Measurements from ENCODE around the gene IL17REL. TPM values are rescaled to one million over a fixed set of nuclear protein-coding genes. Genes with fewer than 3 reads are reported as not detected.

Gene IL17REL
- total RNA-seq, 2 donors from 2014 or later: 0.15 TPM; not detected in 1

DNA sequence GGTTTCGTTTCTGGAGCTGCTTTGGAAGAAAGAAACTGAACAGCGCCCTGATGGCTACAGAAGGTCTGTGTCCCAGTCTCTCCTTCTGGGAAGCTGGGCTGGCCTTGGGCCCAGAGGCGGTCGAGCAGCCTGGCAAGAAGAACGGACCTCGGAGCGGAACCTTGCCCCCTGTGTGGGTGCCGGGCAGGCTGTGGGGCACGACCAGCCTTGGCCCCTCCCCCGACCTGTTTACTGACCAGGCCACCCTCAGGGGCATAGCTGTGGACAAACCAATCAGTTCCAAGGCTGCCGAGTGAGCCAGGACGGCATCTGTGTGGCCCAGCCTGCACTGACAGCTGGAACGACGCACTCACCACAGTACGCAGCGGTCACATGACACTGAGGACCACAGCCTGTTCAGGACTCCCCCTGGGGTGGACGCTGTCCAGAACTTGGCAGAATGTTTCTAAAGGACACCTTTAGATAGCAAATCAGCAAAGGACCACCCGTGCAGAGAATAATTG, 44.8 kb downstream of the IL17REL start:
- H3K4me1 Mint-ChIP-seq: peaks cover 4% of the 10 kb centered on the region
- peak; percentile 48 for DNase-seq
- Histone ChIP-seq H3K27ac (ENCODE audit: low read depth, low read length) (no peak overlapping the region), H3K4me3 (ENCODE audit: low read length) (no peak overlapping the region), H3K9ac (ENCODE audit: extremely low read depth, low read length, poor library complexity, severe bottlenecking) (no peak overlapping the region), H3K27me3 (ENCODE audit: control insufficient read depth, insufficient read depth, low read length, poor library complexity, severe bottlenecking) (peaks cover 32% of the 10 kb centered on the region), H3K36me3 (ENCODE audit: control insufficient read depth, insufficient read depth, low read length) (peaks cover 15% of the 10 kb centered on the region), H3K9me3 (ENCODE audit: control insufficient read depth, low read length) (no peaks in the 10 kb centered on the region), H3K4me1 (ENCODE audit: control insufficient read depth, insufficient read depth, low read length) (peaks cover 3% of the 10 kb centered on the region)
- peaks cover 9% of the 10 kb centered on the region for H3K36me3 Mint-ChIP-seq (ENCODE audit: low read depth)
- H3K4me3 Mint-ChIP-seq: no peak overlapping the region
- TF ChIP-seq, protein P1, sequence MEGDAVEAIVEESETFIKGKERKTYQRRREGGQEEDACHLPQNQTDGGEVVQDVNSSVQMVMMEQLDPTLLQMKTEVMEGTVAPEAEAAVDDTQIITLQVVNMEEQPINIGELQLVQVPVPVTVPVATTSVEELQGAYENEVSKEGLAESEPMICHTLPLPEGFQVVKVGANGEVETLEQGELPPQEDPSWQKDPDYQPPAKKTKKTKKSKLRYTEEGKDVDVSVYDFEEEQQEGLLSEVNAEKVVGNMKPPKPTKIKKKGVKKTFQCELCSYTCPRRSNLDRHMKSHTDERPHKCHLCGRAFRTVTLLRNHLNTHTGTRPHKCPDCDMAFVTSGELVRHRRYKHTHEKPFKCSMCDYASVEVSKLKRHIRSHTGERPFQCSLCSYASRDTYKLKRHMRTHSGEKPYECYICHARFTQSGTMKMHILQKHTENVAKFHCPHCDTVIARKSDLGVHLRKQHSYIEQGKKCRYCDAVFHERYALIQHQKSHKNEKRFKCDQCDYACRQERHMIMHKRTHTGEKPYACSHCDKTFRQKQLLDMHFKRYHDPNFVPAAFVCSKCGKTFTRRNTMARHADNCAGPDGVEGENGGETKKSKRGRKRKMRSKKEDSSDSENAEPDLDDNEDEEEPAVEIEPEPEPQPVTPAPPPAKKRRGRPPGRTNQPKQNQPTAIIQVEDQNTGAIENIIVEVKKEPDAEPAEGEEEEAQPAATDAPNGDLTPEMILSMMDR (conservative IDR thresholded peaks at IDR 0.05): no peak
- peaks cover 8% of the 10 kb centered on the region for H3K27me3 Mint-ChIP-seq (ENCODE audit: insufficient read depth)
- 82 to 83% methylated on average over 7 to 18 of the region's 18 CpGs for WGBS, 2 experiments (ENCODE audit: insufficient coverage in 1 of 2, insufficient read length in 1 of 2)
- H3K9me3 Mint-ChIP-seq: no peaks in the 10 kb centered on the region
- no peak overlapping the region for H3K27ac Mint-ChIP-seq

DNA sequence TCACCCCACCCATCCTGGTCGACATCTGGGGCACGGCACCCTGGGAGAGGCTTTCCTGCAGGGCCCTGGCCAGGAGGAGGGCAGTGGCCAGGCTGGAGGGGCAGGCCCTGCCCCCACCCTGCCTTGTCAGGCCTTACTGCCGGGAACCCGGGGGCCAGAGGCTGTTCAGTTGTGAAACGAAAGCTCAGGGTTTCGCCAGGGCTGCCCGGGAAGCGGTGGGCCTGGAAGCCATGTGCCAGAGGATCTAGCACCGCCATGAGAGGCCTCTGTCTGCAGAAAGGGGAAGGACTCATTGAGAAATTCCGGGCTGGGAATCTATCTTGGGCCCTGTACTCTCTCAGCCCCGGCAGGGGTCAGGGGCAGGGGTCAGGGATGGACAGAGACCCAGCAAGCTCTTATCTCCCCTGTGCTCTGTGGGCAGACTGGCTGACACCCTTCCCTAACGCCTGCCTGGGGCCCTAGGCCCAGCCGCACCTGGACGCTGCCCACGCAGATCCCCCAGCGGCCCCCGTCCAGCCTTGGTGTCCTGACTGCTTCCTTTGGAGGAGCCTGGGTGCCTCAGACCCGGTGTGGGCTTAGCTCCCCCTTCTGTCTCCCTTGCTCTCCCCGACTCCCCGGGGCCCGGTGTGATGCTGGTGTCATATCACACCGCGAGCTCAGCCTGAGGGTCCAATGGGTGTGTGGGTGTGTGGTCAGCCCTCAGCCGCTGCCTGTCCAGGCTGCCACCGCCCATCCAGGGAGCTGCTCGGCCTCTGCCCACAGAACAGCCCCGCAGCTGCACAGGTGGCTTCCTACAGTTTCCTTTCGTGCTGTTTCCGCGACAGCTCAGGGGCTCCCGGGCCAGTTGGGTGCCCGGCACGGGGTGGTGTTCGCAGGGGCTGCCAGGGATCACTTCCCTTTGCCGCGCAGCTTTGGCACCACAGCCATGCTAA, 45.5 kb downstream of the IL17REL start:
- no peak overlapping the region for H3K9ac ChIP-seq (ENCODE audit: extremely low read depth, low read length, poor library complexity, severe bottlenecking)
- Mint-ChIP-seq H3K36me3 (ENCODE audit: low read depth) (peaks cover 9% of the 10 kb centered on the region), H3K4me1 (peaks cover 4% of the 10 kb centered on the region), H3K9me3 (no peaks in the 10 kb centered on the region), H3K4me3 (no peak overlapping the region), H3K27ac (no peak overlapping the region), H3K27me3 (ENCODE audit: insufficient read depth) (peaks cover 8% of the 10 kb centered on the region)
- H3K36me3 ChIP-seq (ENCODE audit: control insufficient read depth, insufficient read depth, low read length): peaks cover 18% of the 10 kb centered on the region
- H3K4me3 ChIP-seq (ENCODE audit: low read length): no peak overlapping the region
- H3K4me1 ChIP-seq (ENCODE audit: control insufficient read depth, insufficient read depth, low read length): peaks cover 6% of the 10 kb centered on the region
- DNase-seq: peak; percentile 63
- H3K9me3 ChIP-seq (ENCODE audit: control insufficient read depth, low read length): no peaks in the 10 kb centered on the region
- H3K27ac ChIP-seq (ENCODE audit: low read depth, low read length): no peak overlapping the region
- H3K27me3 ChIP-seq (ENCODE audit: control insufficient read depth, insufficient read depth, low read length, poor library complexity, severe bottlenecking): peaks cover 25% of the 10 kb centered on the region
- TF ChIP-seq, protein P1 (conservative IDR thresholded peaks at IDR 0.05): no peak
- 89 to 90% methylated on average over 22 to 36 of the region's 36 CpGs for WGBS, 2 experiments (ENCODE audit: insufficient coverage in 1 of 2, insufficient read length in 1 of 2)

- peaks cover 9% of the 10 kb centered on the region for H3K36me3 Mint-ChIP-seq (ENCODE audit: low read depth)
- Histone ChIP-seq H3K4me1 (ENCODE audit: control insufficient read depth, insufficient read depth, low read length) (peaks cover 6% of the 10 kb centered on the region), H3K4me3 (ENCODE audit: low read length) (no peak overlapping the region), H3K36me3 (ENCODE audit: control insufficient read depth, insufficient read depth, low read length) (peaks cover 18% of the 10 kb centered on the region), H3K27me3 (ENCODE audit: control insufficient read depth, insufficient read depth, low read length, poor library complexity, severe bottlenecking) (peaks cover 17% of the 10 kb centered on the region), H3K9me3 (ENCODE audit: control insufficient read depth, low read length) (no peaks in the 10 kb centered on the region), H3K9ac (ENCODE audit: extremely low read depth, low read length, poor library complexity, severe bottlenecking) (no peak overlapping the region), H3K27ac (ENCODE audit: low read depth, low read length) (no peak overlapping the region)
- peaks cover 4% of the 10 kb centered on the region for H3K4me1 Mint-ChIP-seq
- H3K9me3 Mint-ChIP-seq: no peaks in the 10 kb centered on the region
- DNase-seq: peak; percentile 53
- H3K27me3 Mint-ChIP-seq (ENCODE audit: insufficient read depth): peaks cover 8% of the 10 kb centered on the region
- H3K27ac Mint-ChIP-seq: no peak overlapping the region
- TF ChIP-seq, protein P1 (conservative IDR thresholded peaks at IDR 0.05): no peak
- WGBS, 2 experiments (ENCODE audit: insufficient coverage in 1 of 2, insufficient read length in 1 of 2): 92 to 98% methylated on average over 7 to 11 of the region's 11 CpGs
- no peak overlapping the region for H3K4me3 Mint-ChIP-seq
These were observed 46.4 kb downstream of the IL17REL start for GRCh38 chr22:49966041-49966773.
